Cerebellar cortex (tissue), 1 donor: Measurements from ENCODE around the gene EDA.
"Not testable (repeated sequence)": the region's sequence is repeated elsewhere in the genome, so short reads cannot be mapped to it uniquely, and the experiment has no call there.

Experiments
- DNase-seq: peaks from one replicate; pipeline ENCODE4 v3.0.0-alpha.2; 2015; ENCODE audit warnings: low spot score

EDA gene

GRCh38 chrX:69959712-69960111 is 343.8 kb downstream of the EDA start:
- no peak for DNase-seq

GRCh38 chrX:69961365-69962072 is 345.6 kb downstream of the EDA start:
- DNase-seq: no peak

GRCh38 chrX:69968950-69969349 is 353.0 kb downstream of the EDA start:
- peak; percentile 10 for DNase-seq

- DNase-seq: no peak
Measured at GRCh38 chrX:69969460-69969859, 353.5 kb downstream of the EDA start.

GRCh38 chrX:69987691-69988090 is 371.8 kb downstream of the EDA start:
- peak; percentile 76 for DNase-seq

- no peak for DNase-seq
Measured at GRCh38 chrX:69988955-69989394, 373.1 kb downstream of the EDA start.

GRCh38 chrX:69991685-69992084 is 375.8 kb downstream of the EDA start:
- no peak for DNase-seq

GRCh38 chrX:69993494-69993893 is 377.6 kb downstream of the EDA start:
- no peak for DNase-seq

- no peak for DNase-seq
Measured at GRCh38 chrX:69995362-69996112, 379.6 kb downstream of the EDA start.

GRCh38 chrX:69996113-69996468 is 380.2 kb downstream of the EDA start:
- no peak for DNase-seq

GRCh38 chrX:69998299-69998698 is 382.4 kb downstream of the EDA start:
- DNase-seq: not testable (repeated sequence)

GRCh38 chrX:70001269-70001668 is 385.4 kb downstream of the EDA start:
- DNase-seq: peak; percentile 0

GRCh38 chrX:70001708-70002341 is 385.9 kb downstream of the EDA start:
- no peak for DNase-seq

- DNase-seq: no peak
Measured at GRCh38 chrX:70007946-70008345, 392.0 kb downstream of the EDA start.

- no peak for DNase-seq
Measured at GRCh38 chrX:70009049-70009448, 393.1 kb downstream of the EDA start.

- no peak for DNase-seq
Measured at GRCh38 chrX:70009970-70010369, 394.1 kb downstream of the EDA start.

- no peak for DNase-seq
Measured at GRCh38 chrX:70012756-70013155, 396.8 kb downstream of the EDA start.

GRCh38 chrX:70013466-70014381 is 397.8 kb downstream of the EDA start:
- no peak for DNase-seq

- no peak for DNase-seq
Measured at GRCh38 chrX:70016513-70016912, 400.6 kb downstream of the EDA start.

- no peak for DNase-seq
Measured at GRCh38 chrX:70022616-70023015, 406.7 kb downstream of the EDA start.

GRCh38 chrX:70025464-70025863 is 409.6 kb downstream of the EDA start:
- no peak for DNase-seq
